Measurements from ENCODE around the gene CTAG1B. TPM values are rescaled to one million over a fixed set of nuclear protein-coding genes. Genes with fewer than 3 reads are reported as not detected.
"Not testable (repeated sequence)": the region's sequence is repeated elsewhere in the genome, so short reads cannot be mapped to it uniquely, and the experiment has no call there.

The CTAG1B gene
- total RNA-seq (2014; rRNA removed; shearing (Covaris generic)) = not detected in 2 replicates
- polyA plus RNA-seq (2016; fragmentation: Nextera tagmentation; extraction: Ambion mirVana) = not detected in 2 replicates
- long read RNA-seq = 0 reads

DNA sequence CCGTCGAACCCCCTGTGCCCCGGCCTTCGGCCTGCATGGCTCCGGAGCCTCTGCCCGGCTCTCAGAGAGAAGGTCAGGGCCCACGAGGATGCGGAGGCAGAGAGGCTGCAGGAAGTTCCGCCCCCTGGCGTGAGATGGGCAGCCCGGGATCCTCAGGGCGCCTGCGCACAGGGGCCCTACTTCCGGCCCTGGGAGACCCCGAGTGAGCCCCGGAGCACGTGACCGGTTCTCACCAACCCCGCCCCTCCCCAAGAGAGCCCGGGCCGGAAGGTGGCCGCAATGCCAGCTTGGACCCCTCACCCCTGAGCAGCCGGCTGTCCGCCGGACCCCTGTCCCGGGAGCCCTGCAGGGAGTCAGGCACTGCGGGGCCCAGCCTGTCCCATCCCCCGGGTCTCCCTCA, at the start of gene CTAG1B:
TSS of gene CTAG1B (minus strand) at position 101 of the 400 bp plus-strand sequence. CDS start at position 37, 64 bp downstream.
- H3K4me2 ChIP-seq = not testable (repeated sequence)

DNA sequence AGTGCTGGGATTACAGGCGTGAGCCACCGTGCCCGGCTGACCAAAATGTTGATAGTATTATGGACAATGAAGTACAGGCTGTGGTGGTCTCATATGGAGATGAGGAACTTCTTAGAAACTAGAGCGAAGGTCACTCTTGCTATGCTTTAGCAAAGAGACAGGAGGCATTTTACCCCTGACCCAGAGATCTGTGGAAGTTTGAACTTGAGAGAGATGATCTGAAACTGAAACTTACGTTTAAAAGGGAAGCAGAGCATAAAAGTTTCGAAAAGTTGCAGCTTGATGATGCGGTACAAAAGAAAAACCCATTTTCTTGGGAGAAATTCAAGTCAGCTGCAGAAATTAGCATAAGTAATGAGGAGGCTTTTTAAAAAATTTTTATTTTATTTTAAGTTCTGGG, 42.8 kb upstream of the CTAG1B start:
- Mint-ChIP-seq H3K27ac (no peak overlapping the region), H3K27me3 (ENCODE audit: insufficient read depth, low read depth, poor library complexity) (peaks cover 1% of the 10 kb centered on the region), H3K9me3 (peaks cover 13% of the 10 kb centered on the region; the same call in 2 of the 3 replicates), H3K4me3 (no peak overlapping the region), H3K4me1 (no peaks in the 10 kb centered on the region), H3K36me3 (ENCODE audit: low read depth) (peaks cover 3% of the 10 kb centered on the region; the same call in 1 of the 3 replicates)
- no peaks in the 10 kb centered on the region for H3K27me3 ChIP-seq (ENCODE audit: insufficient read depth)
- H3K4me3 ChIP-seq = no peak overlapping the region
- H3K27ac ChIP-seq (ENCODE audit: low read depth) = no peak overlapping the region
- H3K4me1 ChIP-seq (ENCODE audit: insufficient read depth) = no peaks in the 10 kb centered on the region
- no peaks in the 10 kb centered on the region for H3K36me3 ChIP-seq (ENCODE audit: insufficient read depth)
- H3F3A ChIP-seq (replicated peaks; ENCODE audit: low read depth) = no peaks in the 10 kb centered on the region
- no peaks in the 10 kb centered on the region for H3K9me2 ChIP-seq (ENCODE audit: insufficient read depth)
- no peaks in the 10 kb centered on the region for H3K79me2 ChIP-seq (replicated peaks; ENCODE audit: insufficient read depth)
- TF ChIP-seq, protein P1, sequence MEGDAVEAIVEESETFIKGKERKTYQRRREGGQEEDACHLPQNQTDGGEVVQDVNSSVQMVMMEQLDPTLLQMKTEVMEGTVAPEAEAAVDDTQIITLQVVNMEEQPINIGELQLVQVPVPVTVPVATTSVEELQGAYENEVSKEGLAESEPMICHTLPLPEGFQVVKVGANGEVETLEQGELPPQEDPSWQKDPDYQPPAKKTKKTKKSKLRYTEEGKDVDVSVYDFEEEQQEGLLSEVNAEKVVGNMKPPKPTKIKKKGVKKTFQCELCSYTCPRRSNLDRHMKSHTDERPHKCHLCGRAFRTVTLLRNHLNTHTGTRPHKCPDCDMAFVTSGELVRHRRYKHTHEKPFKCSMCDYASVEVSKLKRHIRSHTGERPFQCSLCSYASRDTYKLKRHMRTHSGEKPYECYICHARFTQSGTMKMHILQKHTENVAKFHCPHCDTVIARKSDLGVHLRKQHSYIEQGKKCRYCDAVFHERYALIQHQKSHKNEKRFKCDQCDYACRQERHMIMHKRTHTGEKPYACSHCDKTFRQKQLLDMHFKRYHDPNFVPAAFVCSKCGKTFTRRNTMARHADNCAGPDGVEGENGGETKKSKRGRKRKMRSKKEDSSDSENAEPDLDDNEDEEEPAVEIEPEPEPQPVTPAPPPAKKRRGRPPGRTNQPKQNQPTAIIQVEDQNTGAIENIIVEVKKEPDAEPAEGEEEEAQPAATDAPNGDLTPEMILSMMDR (conservative IDR thresholded peaks at IDR 0.05; ENCODE audit: low read depth in 2 of 2) = no peak
- TF ChIP-seq JUNB (IDR thresholded peaks at IDR 0.05; ENCODE audit: unreplicated experiment) (no peak), EZH2phosphoT487 (IDR thresholded peaks at IDR 0.05; ENCODE audit: unreplicated experiment) (no peak)
- no peak overlapping the region for H2AFZ ChIP-seq
- DNase-seq (ENCODE audit: low spot score) (no peak), ATAC-seq (no peak)
- H4K20me1 ChIP-seq (replicated peaks; ENCODE audit: insufficient read depth) = no peaks in the 10 kb centered on the region
- no peak overlapping the region for H3K4me2 ChIP-seq

More for the DNA sequence above, at the start of gene CTAG1B:
- not testable (repeated sequence) for H4K20me1 ChIP-seq (replicated peaks; ENCODE audit: insufficient read depth); H3K4me1 ChIP-seq (ENCODE audit: insufficient read depth); H3K27me3 ChIP-seq (ENCODE audit: insufficient read depth); H3K9me3 Mint-ChIP-seq; H3K79me2 ChIP-seq (replicated peaks; ENCODE audit: insufficient read depth); H3K27ac Mint-ChIP-seq; ATAC-seq; H3K36me3 Mint-ChIP-seq (ENCODE audit: low read depth); H3K27me3 Mint-ChIP-seq (ENCODE audit: insufficient read depth, low read depth, poor library complexity); H3K9me2 ChIP-seq (ENCODE audit: insufficient read depth); H3K36me3 ChIP-seq (ENCODE audit: insufficient read depth); H3F3A ChIP-seq (replicated peaks; ENCODE audit: low read depth); DNase-seq (ENCODE audit: low spot score); H3K4me1 Mint-ChIP-seq; H3K4me3 Mint-ChIP-seq; H3K4me3 ChIP-seq; H2AFZ ChIP-seq; H3K27ac ChIP-seq (ENCODE audit: low read depth)

DNA sequence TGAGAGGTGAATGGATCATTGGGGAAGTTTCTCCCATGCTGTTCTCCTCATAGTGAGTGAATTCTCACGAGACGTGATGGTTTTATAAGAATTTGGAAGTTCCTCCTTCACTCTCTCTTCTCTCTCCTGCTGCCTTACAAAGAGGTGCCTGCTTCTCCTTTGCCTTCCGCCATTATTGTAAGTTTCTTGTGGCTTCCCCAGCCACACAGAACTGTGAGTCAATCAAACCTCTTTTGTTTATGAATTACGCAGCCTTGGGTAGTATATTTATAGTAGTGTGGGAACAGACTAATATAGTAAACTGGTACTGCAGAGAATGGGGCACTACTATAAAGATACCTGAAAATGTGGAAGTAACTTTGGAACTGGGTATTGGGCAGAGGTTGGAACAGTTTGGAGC, 42.1 kb upstream of the CTAG1B start:
- Histone ChIP-seq H4K20me1 (replicated peaks; ENCODE audit: insufficient read depth) (no peaks in the 10 kb centered on the region), H3K27ac (ENCODE audit: low read depth) (no peak overlapping the region), H3K4me2 (no peak overlapping the region), H2AFZ (no peak overlapping the region), H3F3A (replicated peaks; ENCODE audit: low read depth) (no peaks in the 10 kb centered on the region), H3K4me3 (no peak overlapping the region), H3K36me3 (ENCODE audit: insufficient read depth) (no peaks in the 10 kb centered on the region), H3K9me2 (ENCODE audit: insufficient read depth) (no peaks in the 10 kb centered on the region), H3K79me2 (replicated peaks; ENCODE audit: insufficient read depth) (no peaks in the 10 kb centered on the region), H3K4me1 (ENCODE audit: insufficient read depth) (no peaks in the 10 kb centered on the region), H3K27me3 (ENCODE audit: insufficient read depth) (no peaks in the 10 kb centered on the region)
- Mint-ChIP-seq H3K9me3 (peaks cover 13% of the 10 kb centered on the region; the same call in 2 of the 3 replicates), H3K4me3 (no peak overlapping the region), H3K27ac (no peak overlapping the region), H3K36me3 (ENCODE audit: low read depth) (peaks cover 3% of the 10 kb centered on the region; the same call in 1 of the 3 replicates), H3K27me3 (ENCODE audit: insufficient read depth, low read depth, poor library complexity) (peaks cover 1% of the 10 kb centered on the region), H3K4me1 (no peaks in the 10 kb centered on the region)
- DNase-seq (ENCODE audit: low spot score) (no peak), ATAC-seq (no peak)
- TF ChIP-seq CREB1 (CRISPR knock-in tag; IDR thresholded peaks at IDR 0.05; ENCODE audit: low read depth) (no peak), STAT1 (IDR thresholded peaks at IDR 0.05; ENCODE audit: unreplicated experiment) (no peak), NANOG (IDR thresholded peaks at IDR 0.05; ENCODE audit: borderline replicate concordance) (no peak), EZH2phosphoT487 (IDR thresholded peaks at IDR 0.05; ENCODE audit: unreplicated experiment) (no peak), JUNB (IDR thresholded peaks at IDR 0.05; ENCODE audit: unreplicated experiment) (no peak)
- TF ChIP-seq, protein P2, sequence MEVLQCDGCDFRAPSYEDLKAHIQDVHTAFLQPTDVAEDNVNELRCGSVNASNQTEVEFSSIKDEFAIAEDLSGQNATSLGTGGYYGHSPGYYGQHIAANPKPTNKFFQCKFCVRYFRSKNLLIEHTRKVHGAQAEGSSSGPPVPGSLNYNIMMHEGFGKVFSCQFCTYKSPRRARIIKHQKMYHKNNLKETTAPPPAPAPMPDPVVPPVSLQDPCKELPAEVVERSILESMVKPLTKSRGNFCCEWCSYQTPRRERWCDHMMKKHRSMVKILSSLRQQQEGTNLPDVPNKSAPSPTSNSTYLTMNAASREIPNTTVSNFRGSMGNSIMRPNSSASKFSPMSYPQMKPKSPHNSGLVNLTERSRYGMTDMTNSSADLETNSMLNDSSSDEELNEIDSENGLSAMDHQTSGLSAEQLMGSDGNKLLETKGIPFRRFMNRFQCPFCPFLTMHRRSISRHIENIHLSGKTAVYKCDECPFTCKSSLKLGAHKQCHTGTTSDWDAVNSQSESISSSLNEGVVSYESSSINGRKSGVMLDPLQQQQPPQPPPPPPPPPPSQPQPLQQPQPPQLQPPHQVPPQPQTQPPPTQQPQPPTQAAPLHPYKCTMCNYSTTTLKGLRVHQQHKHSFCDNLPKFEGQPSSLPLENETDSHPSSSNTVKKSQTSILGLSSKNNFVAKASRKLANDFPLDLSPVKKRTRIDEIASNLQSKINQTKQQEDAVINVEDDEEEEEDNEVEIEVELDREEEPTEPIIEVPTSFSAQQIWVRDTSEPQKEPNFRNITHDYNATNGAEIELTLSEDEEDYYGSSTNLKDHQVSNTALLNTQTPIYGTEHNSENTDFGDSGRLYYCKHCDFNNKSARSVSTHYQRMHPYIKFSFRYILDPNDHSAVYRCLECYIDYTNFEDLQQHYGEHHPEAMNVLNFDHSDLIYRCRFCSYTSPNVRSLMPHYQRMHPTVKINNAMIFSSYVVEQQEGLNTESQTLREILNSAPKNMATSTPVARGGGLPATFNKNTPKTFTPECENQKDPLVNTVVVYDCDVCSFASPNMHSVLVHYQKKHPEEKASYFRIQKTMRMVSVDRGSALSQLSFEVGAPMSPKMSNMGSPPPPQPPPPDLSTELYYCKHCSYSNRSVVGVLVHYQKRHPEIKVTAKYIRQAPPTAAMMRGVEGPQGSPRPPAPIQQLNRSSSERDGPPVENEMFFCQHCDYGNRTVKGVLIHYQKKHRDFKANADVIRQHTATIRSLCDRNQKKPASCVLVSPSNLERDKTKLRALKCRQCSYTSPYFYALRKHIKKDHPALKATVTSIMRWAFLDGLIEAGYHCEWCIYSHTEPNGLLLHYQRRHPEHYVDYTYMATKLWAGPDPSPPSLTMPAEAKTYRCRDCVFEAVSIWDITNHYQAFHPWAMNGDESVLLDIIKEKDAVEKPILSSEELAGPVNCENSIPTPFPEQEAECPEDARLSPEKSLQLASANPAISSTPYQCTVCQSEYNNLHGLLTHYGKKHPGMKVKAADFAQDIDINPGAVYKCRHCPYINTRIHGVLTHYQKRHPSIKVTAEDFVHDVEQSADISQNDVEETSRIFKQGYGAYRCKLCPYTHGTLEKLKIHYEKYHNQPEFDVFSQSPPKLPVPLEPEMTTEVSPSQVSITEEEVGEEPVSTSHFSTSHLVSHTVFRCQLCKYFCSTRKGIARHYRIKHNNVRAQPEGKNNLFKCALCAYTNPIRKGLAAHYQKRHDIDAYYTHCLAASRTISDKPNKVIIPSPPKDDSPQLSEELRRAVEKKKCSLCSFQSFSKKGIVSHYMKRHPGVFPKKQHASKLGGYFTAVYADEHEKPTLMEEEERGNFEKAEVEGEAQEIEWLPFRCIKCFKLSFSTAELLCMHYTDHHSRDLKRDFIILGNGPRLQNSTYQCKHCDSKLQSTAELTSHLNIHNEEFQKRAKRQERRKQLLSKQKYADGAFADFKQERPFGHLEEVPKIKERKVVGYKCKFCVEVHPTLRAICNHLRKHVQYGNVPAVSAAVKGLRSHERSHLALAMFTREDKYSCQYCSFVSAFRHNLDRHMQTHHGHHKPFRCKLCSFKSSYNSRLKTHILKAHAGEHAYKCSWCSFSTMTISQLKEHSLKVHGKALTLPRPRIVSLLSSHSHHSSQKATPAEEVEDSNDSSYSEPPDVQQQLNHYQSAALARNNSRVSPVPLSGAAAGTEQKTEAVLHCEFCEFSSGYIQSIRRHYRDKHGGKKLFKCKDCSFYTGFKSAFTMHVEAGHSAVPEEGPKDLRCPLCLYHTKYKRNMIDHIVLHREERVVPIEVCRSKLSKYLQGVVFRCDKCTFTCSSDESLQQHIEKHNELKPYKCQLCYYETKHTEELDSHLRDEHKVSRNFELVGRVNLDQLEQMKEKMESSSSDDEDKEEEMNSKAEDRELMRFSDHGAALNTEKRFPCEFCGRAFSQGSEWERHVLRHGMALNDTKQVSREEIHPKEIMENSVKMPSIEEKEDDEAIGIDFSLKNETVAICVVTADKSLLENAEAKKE (CRISPR knock-in tag; IDR thresholded peaks at IDR 0.05) = no peak
- TF ChIP-seq, protein P3, sequence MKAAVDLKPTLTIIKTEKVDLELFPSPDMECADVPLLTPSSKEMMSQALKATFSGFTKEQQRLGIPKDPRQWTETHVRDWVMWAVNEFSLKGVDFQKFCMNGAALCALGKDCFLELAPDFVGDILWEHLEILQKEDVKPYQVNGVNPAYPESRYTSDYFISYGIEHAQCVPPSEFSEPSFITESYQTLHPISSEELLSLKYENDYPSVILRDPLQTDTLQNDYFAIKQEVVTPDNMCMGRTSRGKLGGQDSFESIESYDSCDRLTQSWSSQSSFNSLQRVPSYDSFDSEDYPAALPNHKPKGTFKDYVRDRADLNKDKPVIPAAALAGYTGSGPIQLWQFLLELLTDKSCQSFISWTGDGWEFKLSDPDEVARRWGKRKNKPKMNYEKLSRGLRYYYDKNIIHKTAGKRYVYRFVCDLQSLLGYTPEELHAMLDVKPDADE (IDR thresholded peaks at IDR 0.05) = no peak

Data from GM23338 (cell line).